Skeletal muscle cell (primary cell): ENCODE results near the gene KPNA4.
"Not testable (repeated sequence)": the region's sequence is repeated elsewhere in the genome, so short reads cannot be mapped to it uniquely, and the experiment has no call there.

Source experiments
- DNase-seq: peaks from one replicate; pipeline ENCODE4 v3.0.0-alpha.2; 2010; ENCODE audit warnings: low read depth
- H3K4me3 ChIP-seq: 2 replicates; pipeline ENCODE4 v1.5.1; 2011; ENCODE audit warnings: low read depth, mild to moderate bottlenecking, control low read depth, low read length, moderate library complexity

Gene KPNA4

GRCh38 chr3:160575589-160575988 is 10.2 kb upstream of the KPNA4 start:
- H3K4me3 ChIP-seq = no peak overlapping the region
- no peak for DNase-seq

DNA sequence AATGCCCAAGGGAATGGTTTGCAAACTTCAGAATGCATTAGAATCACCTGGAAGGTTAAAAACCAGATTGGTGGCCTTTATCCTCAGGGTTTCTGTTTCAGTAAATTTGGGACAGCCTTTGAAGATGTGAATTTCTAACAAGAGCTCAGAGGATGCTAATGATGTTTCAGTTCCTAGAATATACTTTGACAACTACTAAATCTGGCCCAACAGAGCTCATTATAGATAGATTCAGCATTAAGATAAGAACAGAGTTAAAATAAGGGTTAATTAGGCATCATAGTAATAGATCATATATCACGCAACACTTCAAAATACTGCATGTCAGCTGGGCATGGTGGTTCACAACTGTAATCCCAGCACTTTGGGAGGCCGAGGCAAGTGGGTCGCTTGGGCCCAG is 9.3 kb upstream of the KPNA4 start:
- no peak for DNase-seq
- H3K4me3 ChIP-seq = no peak overlapping the region

DNA sequence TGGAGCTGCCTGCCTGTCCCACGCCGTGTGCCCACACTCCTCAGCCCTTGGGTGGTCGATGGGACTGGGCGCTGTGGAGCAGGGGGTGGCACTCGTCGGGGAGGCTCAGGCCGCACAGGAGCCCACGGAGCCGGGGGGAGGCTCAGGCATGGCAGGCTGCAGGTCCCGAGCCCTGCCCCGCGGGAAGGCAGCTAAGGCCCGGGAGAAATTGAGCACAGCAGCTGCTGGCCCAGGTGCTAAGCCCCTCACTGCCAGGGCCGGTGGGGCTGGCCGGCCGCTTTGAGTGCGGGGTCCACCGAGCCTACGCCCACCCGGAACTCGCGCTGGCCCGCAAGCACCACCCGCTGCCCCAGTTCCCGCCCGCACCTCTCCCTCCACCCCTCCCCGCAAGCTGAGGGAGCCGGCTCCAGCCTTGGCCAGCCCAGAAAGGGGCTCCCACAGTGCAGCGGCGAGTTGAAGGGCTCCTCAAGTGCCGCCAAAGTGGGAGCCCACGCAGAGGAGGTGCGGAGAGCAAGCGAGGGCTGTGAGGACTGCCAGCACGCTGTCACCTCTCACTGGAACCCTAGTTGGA is 8.7 kb upstream of the KPNA4 start:
- H3K4me3 ChIP-seq, DNase-seq: not testable (repeated sequence)

GRCh38 chr3:160569894-160570652 is 4.7 kb upstream of the KPNA4 start:
- no peak for DNase-seq
- no peak overlapping the region for H3K4me3 ChIP-seq

GRCh38 chr3:160568989-160569388 is 3.6 kb upstream of the KPNA4 start:
- no peak overlapping the region for H3K4me3 ChIP-seq
- no peak for DNase-seq

DNA sequence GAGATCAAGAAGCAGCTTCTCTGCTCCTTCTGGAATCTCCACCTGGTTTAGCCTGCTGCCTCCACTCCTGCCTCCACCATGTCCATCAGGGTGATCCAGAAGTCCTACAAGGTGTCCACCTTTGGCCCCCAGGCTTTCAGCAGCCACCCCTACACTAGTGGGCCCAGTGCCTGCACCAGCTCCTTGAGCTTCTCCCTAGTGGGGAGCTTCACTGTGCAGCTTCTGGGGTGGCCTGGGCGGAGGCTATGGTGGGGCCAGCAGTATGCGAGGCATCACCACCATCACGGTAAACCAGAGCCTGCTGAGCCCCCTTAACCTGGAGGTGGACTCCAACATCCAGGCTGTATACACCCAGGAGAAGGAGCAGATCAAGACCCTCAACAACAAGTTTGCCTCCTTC is 2.4 kb upstream of the KPNA4 start:
- no peak for DNase-seq
- H3K4me3 ChIP-seq = no peak overlapping the region

- DNase-seq = no peak
- H3K4me3 ChIP-seq = peak overlapping the region; percentile 76
Observed at GRCh38 chr3:160566499-160566898, 1.1 kb upstream of the KPNA4 start.

DNA sequence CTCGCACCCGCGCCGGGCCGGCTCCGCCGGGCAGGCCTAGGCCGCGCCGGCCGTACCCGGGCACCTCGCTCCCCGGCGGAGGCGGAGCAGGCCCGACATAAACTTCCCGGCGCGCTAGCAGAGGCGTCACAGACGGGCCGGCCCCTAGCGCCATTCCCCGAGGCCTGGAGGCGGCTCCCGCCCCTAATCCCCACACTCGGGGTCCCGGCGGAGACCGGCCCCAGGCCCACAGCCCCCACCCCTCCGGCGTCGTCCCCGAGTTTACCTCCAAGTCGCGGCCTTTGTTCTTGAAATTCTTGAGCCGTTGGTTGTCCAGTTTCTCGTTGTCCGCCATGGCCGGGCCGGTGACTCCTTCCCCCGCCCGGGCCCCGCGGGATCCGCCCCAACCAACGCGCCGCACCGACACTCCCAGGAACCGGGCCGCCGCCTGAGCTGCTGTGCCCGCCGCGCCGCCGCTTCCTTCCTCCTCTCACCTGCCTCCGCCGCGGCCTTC is 376 bp downstream of the KPNA4 start:
- H3K4me3 ChIP-seq = peak overlapping the region; percentile 76
- no peak for DNase-seq

DNA sequence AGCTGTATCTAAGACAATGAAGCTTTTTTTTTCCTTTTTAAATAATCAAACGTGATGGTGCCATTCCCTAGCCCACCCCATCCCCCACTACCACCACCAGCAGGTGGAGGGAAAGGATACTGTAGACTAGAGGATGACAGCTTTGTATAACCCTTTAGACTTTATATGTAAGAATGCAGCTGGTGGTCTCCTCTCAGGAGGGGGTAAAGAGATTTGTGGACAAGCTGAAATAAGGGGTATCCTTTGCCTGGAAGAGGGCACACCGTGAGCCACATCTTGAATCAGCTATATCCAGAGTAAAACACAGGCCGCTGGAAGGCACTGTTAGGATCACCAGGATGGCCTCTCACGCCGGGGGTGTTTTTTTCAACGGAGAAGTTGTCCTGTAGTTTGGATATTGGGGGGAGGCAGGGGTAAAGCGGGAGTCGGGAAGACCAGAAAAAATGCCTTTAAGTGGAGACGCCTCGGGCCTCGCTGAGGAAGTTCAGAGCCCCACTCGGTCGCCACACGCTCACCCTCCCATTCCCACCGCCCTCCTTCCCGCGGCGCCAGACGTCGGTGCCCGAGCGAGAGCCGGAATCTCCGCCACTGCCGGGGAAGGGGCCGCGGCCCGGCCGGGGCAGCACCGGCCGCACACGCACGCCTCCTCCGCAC is 986 bp downstream of the KPNA4 start:
- DNase-seq = no peak
- H3K4me3 ChIP-seq = peak overlapping the region; percentile 76

DNA sequence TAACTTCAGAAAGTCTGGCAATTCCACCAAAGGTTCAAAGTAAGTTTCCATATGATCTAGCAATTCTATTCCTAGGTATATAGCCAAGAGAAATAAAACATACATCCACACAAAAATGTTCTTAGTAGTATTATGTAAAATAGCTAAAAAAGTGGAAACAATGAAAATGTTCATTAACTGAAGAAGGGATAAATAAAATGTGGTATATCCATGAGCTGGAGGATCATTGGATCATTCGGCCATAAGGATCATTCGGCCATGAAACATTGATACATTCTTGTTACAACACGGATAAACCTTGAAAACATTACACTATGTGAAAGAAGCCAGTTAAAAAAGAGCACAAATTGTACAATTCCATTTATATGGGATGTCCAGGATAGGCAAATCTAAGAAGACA is 2.4 kb downstream of the KPNA4 start:
- no peak for DNase-seq
- no peak overlapping the region for H3K4me3 ChIP-seq

- DNase-seq = no peak
Observed at GRCh38 chr3:160557571-160557970, 7.8 kb downstream of the KPNA4 start.

GRCh38 chr3:160556141-160556540 is 9.2 kb downstream of the KPNA4 start:
- H3K4me3 ChIP-seq = no peak overlapping the region

More at GRCh38 chr3:160557571-160557970, 7.8 kb downstream of the KPNA4 start:
- H3K4me3 ChIP-seq = no peak overlapping the region

DNA sequence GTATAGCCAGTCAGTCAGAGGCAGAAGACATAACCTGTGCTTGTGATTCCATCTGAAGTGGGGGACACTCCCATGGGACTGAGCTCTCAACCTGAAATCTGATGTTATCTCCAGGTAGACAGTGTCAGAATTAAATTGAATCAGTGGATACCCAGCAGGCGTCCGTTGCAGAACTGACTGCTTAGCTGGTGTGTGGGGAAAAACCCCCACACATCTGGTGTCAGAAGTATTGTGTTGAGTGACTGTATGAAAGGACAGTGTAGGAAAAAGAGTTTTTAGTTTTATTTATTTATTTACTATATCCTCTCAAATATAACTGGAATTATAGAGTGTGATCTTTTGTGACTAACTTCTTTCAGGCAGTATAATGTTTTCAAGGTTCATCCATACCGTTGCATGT is 10.4 kb downstream of the KPNA4 start:
- no peak overlapping the region for H3K4me3 ChIP-seq
- no peak for DNase-seq

More at GRCh38 chr3:160556141-160556540, 9.2 kb downstream of the KPNA4 start:
- no peak for DNase-seq

DNA sequence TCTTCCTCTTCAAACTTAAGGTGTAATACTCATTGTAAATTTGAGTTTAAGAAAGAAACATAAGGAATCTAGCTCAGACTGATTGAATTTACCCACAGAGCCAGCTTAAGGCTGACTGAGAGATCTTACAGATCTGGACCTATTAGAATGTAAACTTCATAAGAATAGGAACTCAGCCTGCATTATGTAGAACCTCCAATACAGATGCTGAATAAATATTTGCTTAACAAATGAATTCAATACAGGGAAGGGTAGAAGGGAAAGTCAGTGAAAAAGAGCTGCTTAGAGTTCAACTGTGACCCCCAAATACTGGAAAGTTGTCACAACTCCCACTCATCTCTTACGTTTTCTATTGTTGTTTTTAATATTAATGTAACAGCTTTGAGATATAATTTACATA is 11.5 kb downstream of the KPNA4 start:
- DNase-seq = no peak
- no peak overlapping the region for H3K4me3 ChIP-seq

DNA sequence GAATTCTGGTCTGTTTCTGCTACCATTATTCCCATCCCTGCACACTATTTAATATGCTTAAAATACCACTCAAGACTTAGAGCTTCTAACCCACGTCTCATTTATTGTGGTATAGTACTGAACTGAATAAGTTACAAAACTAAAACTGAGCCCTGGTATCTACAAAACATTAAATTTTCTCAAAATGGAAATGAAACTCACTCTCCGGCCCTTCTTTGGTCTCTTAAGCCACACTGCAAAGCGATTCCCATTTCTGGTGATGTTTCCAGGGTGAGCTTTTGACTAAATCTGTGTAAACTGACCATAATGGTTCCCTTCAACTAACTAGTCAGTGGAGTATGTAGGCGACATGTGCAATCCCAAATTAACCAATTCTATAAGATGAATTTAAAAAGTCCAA is 18.6 kb downstream of the KPNA4 start:
- H3K4me3 ChIP-seq = no peak overlapping the region
- DNase-seq = no peak

GRCh38 chr3:160545504-160545871 is 19.9 kb downstream of the KPNA4 start:
- no peak overlapping the region for H3K4me3 ChIP-seq
- no peak for DNase-seq

GRCh38 chr3:160544844-160545503 is 20.4 kb downstream of the KPNA4 start:
- no peak overlapping the region for H3K4me3 ChIP-seq
- DNase-seq = no peak

- H3K4me3 ChIP-seq = no peak overlapping the region
- no peak for DNase-seq
Observed at GRCh38 chr3:160540551-160540950, 24.8 kb downstream of the KPNA4 start.

DNA sequence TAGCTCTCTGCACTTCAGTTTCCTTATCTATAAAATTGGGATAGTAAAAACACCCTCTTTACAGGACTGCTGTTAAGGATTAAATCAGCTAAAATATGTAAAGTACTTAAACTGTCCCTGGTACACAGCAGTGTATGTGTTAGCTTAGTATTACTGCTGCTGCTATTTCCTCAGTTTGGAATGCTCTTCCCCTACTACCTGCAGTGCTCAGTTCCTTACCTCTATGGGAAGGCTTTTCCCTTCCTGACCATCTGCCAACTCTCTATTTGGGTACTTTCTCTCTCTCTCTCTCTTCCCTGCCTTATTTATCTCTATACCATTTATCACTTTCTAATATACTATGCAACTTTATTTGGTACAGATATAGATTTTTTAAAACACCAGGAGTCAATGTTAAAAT is 26.5 kb downstream of the KPNA4 start:
- no peak overlapping the region for H3K4me3 ChIP-seq
- DNase-seq = no peak

GRCh38 chr3:160537729-160538128 is 27.6 kb downstream of the KPNA4 start:
- no peak for DNase-seq
- H3K4me3 ChIP-seq = no peak overlapping the region
